HG02571 (cell line): Measurements from ENCODE around the gene HJURP.

ENCODE experiments used
- ATAC-seq: cut with Tn5 transposase; IDR thresholded peaks from one replicate; pipeline ENCODE4 v1.9.1; 2021; ENCODE audit warnings: mild to moderate bottlenecking, moderate library complexity; ENCODE audit not compliant: unreplicated experiment

HJURP gene

DNA sequence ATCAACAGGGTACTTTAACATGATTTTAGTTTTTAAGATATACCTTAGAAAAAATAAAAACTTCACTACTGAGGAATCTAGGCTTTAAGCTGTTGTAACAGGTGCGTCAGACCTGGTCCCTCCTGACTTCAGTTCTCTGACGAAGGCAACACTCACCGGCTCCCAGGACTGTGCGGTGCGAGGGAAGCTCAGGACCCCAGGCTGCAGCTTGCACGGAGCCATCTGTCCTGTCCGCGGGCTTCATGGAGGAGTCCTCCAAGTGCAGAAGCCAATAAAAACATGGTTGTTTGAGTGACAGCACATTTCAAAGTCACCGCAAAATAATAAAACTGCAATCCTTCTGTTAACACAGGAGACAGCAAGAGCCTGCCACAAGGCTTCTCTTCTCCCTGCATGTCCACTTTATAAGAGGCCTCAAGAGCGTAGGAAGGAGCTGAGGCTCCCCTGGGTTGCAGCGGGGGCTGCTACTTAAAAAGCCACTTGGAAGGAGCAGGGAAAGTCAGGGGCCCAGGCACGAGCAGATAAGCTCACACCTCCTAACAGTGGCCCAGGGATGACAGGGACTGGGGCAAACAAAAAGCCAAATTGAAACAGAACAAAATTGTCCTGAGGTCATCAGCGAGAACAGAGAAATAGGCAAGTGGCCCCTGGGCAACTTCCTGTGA, 4.6 kb downstream of the HJURP start:
- no peak for ATAC-seq

DNA sequence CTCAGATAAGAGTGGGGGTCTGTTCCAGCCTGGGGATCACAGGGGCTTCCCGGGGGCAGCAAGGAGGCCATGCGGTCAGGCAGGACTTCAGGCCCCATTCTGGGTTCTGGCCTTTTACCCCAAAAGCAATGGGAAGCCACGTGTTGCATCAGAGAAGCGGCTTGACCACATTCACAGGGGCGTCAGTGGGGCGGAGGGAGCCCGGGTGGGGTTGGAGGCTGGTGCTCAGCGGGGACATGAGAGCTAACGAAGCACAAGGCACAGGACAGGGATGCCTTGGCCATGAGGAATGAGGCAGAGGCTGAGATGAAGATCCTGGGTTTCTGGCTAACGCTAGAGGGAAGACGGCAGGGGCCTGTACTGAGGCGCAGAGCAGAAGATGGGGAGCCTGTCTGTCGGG, 6.1 kb downstream of the HJURP start:
- no peak for ATAC-seq

DNA sequence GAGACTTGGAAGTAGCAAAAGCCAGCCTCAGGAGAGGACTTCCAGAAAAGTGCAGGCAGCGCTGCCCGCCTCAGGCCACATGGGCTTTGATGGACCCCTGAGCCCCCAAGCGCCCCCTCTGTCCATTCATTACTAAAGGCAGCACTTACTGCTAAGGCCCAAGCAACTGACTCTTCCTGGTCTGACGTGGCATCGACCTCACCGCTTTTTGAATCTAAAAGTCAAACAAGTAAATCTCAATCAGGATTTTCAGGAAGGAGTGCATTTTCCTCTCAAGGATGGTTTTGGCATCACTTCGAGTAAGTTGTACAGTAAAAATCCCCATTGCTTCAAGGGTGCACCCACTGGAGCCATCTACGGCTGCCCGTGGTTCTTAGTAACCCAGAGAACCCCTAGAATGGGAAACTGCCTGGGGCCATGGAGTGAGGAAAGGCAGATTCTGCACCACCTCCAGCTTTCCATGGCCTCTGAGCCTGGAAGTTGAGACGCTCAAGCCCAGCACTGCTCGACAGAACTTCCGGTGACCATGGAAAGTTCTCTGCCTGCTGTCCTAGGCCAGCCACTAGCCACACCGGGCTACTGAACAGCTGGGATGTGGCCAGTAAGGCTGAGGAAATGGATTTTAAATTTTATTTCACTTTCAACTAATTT, 7.0 kb downstream of the HJURP start:
- ATAC-seq, result no peak

DNA sequence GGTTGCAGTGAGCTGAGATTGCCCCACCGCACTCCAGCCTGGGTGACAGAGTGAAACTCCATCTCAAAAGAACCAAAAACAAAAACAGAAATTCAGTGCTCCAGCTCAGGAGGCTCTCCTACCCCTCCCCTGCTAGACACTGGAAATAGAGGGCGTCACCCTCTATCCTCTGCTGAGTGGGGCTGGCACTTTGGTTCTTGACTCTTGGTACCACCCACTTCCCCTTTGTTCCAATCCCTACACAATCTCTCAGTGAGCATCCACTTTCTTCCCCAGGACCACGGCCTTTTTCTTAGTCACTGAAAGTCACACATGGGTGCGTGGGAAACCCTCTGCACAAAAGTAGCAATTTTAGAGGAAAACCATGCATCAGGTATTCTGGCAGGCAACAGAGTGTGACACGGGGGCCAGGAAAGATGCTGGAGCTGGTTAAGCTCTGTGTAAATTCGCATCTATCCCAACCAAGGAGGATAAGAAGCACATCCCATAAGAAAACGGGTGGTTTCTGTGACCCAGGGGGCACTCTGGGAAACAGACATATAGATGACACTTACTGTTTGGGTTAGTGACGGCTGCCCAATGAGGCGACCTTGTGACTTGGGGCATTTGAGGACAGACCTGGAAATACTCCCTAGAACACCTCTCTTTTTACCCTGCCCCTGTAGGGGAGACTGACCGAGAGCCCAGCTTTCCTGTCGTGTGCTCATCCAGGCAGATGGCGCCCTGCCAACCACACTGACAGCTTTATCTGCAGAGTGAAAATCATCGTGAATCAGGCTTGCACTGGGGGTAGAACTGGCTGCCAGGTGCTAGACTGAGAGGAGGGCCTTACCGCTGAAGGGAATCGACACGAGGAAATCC, 7.7 kb downstream of the HJURP start:
- ATAC-seq, result no peak

DNA sequence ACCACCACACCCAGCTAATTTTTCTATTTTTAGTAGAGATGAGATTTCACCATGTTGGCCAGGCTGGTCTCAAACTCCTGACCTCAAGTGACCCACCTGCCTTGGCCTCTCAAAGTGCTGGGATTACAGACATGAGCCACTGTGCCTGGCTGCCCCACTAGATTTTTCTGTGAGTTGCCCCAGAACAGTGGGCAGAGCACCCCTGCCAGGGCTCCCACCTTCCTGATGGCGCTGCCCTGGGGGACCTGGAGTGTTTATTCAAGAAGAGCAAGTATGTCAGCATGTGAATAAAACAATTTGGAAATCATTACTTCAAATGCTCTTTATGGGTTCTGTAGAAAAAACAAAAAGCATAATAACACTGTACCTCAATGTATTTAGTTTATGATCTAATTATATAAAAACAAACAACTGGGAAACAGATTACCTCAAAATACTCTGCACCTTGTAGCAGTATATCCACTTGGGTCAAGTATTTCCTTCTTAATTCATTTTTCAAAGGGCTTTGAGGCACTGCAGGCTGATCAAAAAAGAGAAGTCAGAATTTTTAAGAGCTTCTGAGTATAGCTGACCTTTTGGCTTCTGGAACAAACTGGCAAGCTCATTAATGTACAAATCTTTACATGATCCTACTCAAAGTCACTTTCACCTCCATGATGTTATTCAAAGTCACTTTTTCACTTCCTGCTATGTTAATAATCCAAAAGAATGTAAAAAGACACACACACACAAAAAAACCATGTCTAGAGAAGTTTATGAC, 8.9 kb downstream of the HJURP start:
- ATAC-seq, result no peak

DNA sequence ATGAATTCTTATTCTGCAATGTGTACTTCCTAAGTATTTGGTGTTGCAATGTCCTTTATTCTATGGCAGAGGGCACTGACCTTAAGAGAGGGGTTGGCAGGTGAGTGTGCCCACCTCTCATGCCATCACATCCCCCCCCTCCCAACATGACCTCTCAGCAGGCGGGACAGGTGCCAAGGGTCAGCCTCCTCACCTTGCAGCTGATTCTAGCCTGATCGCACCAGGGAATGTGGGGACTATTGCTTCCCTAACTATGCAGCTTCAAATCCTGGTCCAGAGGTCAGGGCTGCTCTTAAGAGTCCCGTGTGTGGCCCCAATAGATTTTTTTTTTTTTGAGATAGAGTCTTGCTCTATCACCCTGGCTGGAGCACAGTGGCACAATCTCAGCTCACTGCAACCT, 9.5 kb downstream of the HJURP start:
- ATAC-seq, result no peak

DNA sequence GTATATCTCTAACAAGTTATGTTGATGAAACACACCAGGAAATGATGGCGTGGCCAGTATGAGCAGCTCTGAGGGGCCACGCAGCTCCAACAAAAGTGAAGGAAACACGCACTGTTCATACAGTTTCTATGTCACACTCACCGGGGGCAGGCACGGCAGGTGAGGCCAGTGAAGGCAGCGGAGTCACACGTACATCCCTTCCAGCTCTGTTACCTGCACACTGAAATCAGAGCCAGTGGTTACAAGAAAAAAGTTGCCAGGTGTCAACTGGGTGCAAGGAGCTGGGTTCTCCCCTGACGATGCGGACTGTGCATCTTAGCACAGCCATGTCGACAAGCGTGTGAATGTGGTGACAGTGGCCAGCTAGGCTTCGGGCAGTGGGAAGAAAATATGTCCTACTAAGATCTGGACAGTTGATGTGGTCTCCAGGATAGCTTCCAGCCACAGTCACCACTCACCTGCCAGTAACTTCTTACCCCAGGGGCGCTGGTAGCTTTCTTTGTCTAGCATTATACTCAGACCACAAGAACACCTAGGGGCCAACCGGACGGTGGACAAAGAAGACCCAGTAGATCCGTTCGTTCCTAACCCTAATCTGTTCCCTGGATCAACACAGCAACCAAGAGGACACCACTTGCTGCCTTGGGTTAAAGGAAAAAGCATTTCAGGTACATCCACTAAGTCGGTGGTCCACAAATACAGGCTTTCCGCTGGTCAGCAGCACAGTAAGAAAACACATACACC, 10.1 kb downstream of the HJURP start:
- no peak for ATAC-seq

DNA sequence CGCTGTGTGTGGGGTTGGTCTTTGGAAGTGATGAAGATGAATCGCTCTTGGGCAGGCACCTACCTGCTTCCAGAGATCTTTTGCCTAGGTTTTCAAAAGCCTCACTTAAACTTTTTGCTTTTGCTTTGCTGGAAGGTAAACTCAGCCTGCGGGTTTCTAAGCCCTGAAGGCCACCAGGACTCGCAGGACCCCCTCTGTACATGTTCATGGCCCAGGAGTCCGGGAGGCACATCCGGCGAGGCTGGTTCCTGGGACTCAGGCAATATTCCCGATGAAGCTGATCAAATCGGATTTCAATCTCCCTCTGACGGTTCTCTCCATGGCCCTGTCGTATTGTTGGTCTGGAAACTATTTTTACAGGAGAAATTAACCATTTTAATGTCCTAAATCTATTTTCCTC, 13.2 kb downstream of the HJURP start:
- no peak for ATAC-seq

DNA sequence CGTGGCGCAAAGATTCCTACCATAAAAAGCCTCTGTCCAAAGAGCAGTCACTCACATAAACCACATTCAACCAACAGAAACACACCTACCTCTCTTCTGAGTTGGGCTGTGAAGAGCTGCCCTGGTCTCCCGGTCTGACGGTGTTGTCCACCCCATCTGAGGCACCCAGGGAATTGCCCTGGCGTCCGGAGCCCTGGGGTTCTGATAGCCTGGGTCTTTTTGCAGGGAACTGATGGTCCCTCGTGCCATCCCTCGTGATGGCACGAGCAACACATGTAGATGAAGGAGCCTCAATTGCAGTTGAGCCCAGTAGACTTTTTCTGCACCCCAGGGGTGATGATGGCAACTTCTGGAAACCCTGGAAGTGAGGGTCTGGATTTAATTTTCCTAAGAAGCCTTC, 13.8 kb downstream of the HJURP start:
- ATAC-seq, result no peak

DNA sequence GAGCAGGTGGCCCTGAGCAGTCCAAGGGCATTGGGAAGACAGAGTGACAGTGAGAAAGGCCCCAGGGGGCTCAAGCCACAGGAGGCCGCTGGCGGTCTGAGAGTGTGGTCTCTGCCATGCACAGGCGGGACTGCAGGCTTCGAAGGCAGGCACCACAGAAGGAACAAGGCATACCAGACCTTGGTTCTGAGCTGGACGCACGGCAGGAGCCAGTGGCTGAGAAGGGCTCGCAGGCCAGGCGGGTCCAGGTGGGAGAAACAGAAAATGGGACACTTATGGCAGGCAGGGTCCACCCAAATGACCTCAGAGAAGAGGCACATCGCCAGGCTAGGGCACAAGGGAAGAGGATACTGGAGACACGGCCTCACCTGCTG, 14.9 kb downstream of the HJURP start:
- no peak for ATAC-seq

DNA sequence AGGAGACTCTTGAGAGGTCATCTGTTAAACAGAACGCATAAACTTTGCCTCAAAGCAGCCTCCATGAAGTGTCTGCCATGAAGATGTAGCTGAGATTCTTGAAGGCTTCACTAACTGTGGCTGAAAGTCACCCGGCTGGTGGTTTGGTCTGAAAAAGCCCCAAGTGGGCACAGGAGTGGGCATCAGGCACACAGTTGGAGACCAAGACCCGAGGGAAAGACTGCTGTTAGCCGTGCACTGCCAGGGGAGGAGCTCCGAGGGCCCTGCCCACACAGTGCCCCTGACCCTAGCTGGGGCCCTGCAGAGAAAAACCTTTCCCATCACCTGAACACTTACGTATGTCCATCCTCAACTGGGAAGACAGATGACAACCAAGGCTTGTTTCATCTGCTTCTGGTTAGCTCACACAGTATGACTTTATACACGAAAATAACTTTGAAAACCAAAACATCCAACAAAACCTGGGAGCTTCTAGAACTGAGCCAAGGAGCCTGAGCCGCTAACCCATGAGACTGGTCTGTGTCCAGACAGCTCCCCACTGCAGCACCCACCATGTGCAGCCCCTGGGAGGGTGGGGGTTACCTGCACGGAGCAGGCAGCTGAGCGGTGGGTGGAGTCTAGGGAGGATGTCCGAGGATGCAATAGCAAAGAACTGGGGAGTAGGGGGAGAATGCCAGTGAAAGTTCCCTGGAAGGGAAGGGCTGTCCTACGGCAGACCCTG, 15.4 kb downstream of the HJURP start:
- no peak for ATAC-seq

DNA sequence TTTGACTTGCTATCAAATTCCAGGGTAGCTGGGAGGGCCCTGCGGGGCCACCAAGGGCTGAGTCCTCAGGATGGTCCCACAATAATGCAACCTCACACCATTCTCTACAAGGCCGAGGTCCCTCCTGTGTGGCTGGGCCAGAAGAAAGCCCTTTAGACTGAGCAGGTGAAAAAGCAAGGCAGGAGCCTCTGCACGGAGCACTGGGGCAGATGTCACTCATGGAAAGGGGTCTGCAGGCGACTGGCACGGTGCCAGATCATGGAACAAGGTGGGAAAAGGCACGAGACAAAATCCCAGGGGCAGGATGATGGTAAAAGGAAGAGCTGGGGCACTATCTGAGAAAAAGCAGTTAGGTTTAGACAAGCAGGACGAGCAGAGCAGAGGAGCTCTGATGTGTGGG, 16.1 kb downstream of the HJURP start:
- ATAC-seq, result no peak

DNA sequence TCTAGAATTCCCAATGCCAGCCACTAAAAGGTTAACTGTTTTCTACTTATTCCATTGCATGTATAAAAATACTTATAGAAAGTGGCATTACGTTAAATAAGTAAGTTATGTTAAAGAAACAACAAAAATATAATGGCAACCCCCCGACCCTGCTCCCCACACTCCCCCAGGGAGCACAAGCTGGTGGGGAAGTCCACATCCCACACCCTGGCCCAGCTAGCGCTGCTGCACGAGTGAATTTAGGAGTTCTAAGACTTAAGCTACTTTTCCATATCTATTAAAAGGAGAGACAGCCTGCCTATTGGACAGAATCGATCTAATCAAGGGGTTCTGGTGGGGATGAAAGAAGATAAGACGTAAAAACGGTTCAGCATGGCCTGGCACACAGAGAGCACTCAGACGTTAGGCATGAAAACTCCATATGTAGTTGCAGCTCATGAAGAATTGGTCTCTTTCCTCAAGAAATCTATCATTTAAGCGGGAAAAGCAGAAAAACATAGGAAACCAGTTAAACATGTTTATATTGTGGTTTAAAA, 16.6 kb downstream of the HJURP start:
- no peak for ATAC-seq

DNA sequence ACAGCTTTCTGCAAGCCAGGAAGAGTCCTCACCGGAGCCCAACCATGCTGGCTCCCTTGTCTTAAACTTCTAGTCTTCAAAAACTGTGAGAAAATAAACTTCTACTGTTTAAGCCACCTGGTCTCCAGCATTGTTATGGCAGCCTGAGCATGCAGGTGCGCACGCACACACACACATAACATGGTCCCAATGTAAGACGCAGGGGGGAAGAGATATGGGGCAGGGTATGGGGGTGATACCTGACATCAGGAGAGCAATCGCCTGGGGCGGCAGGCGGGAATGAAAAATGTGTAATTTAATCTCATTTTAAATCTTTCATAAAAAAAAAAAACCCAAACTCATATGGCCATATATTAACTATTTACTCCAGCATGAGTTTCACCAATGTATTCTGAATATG, 18.0 kb downstream of the HJURP start:
- ATAC-seq, result no peak

DNA sequence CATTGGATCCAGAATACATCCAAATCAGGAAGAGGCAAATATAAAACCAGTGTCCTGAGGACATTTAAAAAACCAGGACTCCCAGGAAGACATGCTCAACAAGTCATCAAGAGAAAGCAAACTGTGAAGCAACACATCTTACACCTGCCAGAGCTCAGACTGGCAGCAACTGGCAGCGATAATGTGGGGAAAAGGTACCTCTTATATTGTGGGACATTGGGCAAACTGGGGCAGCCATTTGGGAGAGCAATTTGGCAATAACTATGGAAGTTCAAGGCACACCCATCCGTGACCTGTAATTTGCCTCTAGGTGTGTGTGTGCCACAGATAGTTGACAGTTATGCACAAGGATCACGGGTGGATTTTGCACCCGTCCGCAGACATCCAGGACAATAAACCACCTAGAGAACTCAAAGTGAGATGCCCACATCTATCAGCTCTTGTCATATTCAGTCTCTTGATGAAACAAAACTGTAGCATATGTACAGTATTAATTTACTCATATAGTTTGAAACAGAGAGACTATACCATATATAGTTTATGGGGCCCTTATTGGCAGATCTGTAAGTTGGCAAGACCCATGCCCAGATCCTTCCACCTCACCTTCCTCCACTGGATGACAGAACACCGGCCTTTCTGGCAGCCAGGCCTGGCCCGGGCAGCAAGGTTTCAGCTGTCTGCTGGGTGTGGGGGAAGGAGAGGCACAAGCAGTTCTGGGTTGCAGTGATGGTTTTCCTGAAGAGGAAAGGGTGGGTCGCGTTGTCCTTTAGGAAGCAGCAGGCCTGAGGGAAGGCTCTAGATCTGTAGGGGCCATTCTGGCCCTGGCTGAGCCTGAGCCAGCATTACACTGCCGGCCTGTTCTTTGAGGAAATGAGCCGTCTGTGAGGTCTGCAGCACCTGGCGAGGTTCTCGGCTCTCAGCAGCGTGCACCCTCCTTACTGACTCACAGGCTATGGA, 18.8 kb downstream of the HJURP start:
- ATAC-seq, result no peak

DNA sequence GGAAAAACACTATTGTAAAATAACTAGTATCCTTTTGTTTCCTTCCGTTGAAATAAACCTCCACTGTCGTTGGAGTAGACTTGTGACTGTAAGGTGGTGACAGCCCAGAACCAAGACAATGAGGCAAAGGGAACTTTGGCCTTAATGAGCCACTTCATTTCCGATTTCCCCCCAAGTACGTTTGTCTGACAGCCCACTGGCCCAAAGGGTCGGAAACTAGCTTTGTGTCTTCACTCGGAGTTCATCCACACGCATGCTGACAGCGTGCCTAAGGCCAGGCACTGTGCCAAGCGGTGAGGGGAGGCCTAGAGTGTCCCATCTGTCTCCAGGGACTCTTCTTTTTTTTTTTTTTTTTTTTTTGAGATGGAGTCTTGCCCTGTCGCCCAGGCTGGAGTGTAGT, 21.0 kb downstream of the HJURP start:
- ATAC-seq, result no peak

DNA sequence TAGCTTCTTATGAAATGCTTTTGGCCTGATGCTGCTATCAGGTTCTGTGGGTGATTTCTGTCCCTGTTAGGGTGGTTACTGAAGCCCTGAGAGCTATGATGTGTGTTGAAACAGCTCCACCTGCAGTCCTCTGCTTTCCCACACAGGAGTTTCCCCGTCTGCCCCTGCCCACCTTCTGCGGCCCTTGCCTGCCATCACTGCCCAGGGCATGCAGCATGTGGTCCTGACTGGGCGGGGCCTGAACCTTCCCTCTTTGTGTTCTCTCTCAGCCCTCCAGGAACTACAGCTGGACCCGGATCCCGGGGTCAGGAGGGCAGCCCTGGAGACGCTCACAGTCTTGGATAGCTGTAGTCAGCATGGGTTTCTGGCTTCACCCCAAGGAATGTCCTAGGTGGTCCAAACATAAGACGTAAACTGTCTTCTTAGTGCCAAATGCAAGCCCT, 21.4 kb downstream of the HJURP start:
- no peak for ATAC-seq

DNA sequence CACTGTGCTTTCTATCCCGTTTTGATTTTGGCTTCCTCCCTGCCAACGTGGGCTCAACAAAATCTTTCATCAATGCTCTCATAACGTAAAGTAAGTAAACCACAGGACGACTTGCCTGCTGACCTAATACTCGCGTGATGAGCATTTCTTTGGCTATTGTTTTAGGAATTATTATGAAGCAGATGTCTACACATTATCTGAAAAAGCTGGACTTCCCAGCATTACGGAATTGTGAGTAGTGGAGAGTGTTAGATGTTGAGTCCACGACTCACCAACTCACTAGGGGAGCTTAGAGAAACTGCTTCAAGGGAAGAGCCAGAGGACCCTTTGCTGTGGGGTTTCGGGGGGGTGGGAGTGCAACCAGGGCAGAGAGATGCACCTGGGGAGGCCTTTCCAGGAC, 21.9 kb downstream of the HJURP start:
- no peak for ATAC-seq

DNA sequence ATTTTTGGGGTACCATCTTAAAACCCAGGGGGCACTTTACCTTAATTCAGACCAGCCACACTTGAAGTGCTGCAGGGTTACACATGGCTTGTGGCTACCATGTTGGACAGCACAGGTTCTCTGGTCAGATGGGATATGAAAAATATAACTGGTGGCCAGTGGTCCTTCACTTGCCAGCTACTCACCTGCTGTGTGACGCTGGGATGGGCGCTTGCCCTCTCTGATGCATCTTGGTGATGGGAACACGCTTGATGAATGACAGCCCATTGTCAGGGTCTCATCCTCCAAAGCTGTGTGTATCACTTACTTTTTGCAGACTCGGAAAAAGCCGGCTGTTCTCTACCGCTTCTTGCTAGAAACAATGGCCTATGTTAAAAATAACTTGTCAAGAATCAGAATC, 22.5 kb downstream of the HJURP start:
- ATAC-seq, result no peak
